Caki2 (cell line): Measurements from ENCODE around the gene BCL2L15. TPM values are rescaled to one million over a fixed set of nuclear protein-coding genes. Genes with fewer than 3 reads are reported as not detected.

Experiments
- DNase-seq: peaks from one replicate; pipeline ENCODE4 v3.0.0-alpha.2; 2015; ENCODE audit warnings: low read depth
- in situ Hi-C: cut with HindIII; loops from 2 replicates; pipeline ENCODE4 v1.10.0; 2016; ENCODE audit warnings: low sequenced_read_pairs, low pct_unique_long_range_greater_than_20kb, mixed read lengths
- total RNA-seq: library from RNA; depleted of rRNA; stranded (reverse); fragments of >200 nt; shearing (Covaris generic); gene quantifications from 2 replicates; pipeline ENCODE4 v1.2.3, GENCODE V29; 2014; ENCODE audit warnings: low replicate concordance

BCL2L15 gene
- total RNA-seq, 1 experiment from 2014 or later: 1.9 TPM

GRCh38 chr1:113913887-113914664, 26.7 kb upstream of the BCL2L15 start:
- DNase-seq: no peak
- in situ Hi-C loops: no loop called here

- no peak for DNase-seq
- in situ Hi-C loops: no loop called here
These were observed 25.9 kb upstream of the BCL2L15 start for GRCh38 chr1:113913312-113913668.

- DNase-seq: no peak
- in situ Hi-C loops: no loop called here
These were observed 25.4 kb upstream of the BCL2L15 start for GRCh38 chr1:113912594-113913311.

- DNase-seq: no peak
- in situ Hi-C loops: no loop called here
These were observed 18.1 kb upstream of the BCL2L15 start for GRCh38 chr1:113905435-113905861.

- in situ Hi-C loops: no loop called here
- peak; percentile 99 for DNase-seq
These were observed 17.5 kb upstream of the BCL2L15 start, which contains the start of the genes AP4B1 and DCLRE1B for GRCh38 chr1:113904674-113905434. AP4B1 (minus strand) TSS chr1:113904799; CDS start chr1:113904717, 82 bp downstream. DCLRE1B (plus strand) TSS chr1:113905326; CDS start chr1:113905587, 261 bp downstream.

GRCh38 chr1:113904293-113904673, 16.9 kb upstream of the BCL2L15 start:
- DNase-seq: no peak
- in situ Hi-C loops: no loop called here

GRCh38 chr1:113903501-113904292, 16.3 kb upstream of the BCL2L15 start:
- DNase-seq: no peak
- in situ Hi-C loops: no loop called here

- in situ Hi-C loops: no loop called here
- DNase-seq: no peak
These were observed 13.8 kb upstream of the BCL2L15 start for GRCh38 chr1:113901191-113901590.

- in situ Hi-C loops: no loop called here
- no peak for DNase-seq
These were observed 11.7 kb upstream of the BCL2L15 start for GRCh38 chr1:113899111-113899510.

GRCh38 chr1:113898241-113898814, 10.9 kb upstream of the BCL2L15 start:
- no peak for DNase-seq
- in situ Hi-C loops: no loop called here

- DNase-seq: no peak
- in situ Hi-C loops: no loop called here
These were observed 8.6 kb upstream of the BCL2L15 start for GRCh38 chr1:113895961-113896360.

GRCh38 chr1:113895098-113895497, 7.7 kb upstream of the BCL2L15 start:
- no peak for DNase-seq
- in situ Hi-C loops: no loop called here

- DNase-seq: no peak
- in situ Hi-C loops: no loop called here
These were observed 5.9 kb upstream of the BCL2L15 start for GRCh38 chr1:113893267-113893666.

- no peak for DNase-seq
- in situ Hi-C loops: no loop called here
These were observed 4.3 kb upstream of the BCL2L15 start for GRCh38 chr1:113891631-113892220.

- in situ Hi-C loops: no loop called here
- no peak for DNase-seq
These were observed 3.4 kb upstream of the BCL2L15 start for GRCh38 chr1:113890816-113891215.

- no peak for DNase-seq
- in situ Hi-C loops: no loop called here
These were observed 672 bp downstream of the BCL2L15 start for GRCh38 chr1:113886417-113887401.
